ENCODE measurements around the gene RAD51B.
"Not testable (repeated sequence)": the region's sequence is repeated elsewhere in the genome, so short reads cannot be mapped to it uniquely, and the experiment has no call there.

The RAD51B gene

DNA sequence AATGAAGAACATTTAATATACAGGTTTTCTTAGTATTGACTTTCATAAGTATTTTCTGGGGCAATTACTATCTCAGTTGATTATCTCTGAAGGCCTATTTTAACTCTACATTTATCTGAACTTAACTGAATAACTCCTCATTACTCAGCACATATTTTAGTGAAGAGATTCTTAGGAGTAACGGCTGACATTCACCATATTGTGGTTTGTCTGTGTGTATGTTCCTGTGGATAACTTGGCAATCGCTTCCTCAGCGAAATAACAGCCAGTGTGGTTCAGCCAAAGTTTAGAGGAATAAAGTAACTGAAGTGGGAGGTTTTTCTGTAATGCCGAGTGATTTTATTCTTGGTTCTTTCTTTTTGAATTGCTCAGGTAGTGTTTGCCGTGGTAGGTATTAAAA is 168.0 kb downstream of the RAD51B start:
- no peak for DNase-seq

DNA sequence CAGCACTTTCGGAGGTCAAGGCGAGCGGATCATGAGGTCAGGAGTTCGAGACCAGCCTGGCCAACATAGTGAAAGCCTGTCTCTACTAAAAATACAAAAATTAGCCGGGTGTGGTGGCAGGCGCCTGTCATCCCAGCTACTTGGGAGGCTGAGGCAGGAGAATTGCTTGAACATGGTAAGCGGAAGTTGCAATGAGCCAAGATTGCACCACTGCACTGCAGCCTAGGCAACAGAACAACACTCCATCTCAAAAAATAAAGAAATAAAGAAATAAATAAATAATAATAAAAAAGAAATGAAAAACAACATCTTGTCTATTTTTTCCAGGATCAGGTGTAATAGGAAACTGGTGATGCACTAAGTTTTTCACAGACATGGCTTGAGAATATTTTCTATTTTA is 168.6 kb downstream of the RAD51B start:
- not testable (repeated sequence) for DNase-seq

DNA sequence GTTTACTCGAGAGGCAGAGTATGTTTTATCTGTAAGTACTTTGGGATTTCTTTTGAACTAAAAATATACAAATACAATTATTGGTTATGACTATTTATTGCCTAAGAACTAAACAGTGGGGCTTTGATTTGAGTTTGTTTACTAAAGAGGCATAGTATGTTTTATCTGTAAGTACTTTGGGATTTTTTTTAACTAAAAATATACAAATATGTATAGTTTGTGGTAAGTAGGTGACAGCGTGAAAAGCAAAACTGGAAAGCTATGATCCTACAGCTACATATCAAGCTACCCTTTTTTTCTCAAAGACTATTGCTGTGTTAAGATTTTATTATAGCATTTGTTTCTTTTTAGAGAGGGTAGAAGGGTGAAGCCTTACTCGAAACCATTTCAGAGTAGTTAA is 171.0 kb downstream of the RAD51B start:
- no peak for DNase-seq

DNA sequence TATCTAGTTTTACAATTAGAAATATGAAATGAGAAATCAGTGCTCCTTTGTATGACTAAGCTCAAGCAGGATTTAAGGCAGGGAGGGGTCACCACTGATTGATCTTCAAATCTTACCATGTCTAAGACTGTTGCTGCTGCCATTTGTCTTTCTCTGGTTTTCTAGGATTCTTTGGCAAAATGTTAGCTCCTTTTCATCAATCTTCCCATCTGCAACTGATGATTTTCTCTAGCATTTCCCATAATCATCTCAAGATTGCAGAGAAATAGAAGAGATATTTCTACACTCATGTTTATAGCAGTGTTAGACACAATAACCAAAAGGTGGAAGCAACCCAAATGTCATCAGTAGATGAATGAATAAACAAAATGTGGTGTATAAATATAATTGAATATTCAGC is 175.0 kb downstream of the RAD51B start:
- no peak for DNase-seq

DNA sequence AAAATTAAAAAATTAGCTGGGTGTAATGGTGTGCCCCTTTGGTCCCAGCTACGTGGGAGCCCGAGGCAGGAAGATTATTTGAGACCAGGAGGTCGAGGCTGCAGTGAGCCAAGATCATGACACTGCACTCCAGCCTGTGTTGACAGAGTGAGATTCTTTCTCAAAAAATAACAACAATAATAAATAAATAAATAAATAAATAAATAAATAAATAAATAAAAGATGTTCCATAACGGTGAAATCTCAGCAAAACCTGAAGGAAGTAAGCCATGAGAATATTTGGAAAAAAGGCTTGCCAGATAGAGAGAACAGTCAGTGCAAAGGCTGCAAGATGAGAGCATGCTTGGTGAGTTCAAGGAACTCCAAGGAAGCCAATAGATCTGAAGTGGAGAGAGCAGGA is 176.7 kb downstream of the RAD51B start:
- no peak for DNase-seq

DNA sequence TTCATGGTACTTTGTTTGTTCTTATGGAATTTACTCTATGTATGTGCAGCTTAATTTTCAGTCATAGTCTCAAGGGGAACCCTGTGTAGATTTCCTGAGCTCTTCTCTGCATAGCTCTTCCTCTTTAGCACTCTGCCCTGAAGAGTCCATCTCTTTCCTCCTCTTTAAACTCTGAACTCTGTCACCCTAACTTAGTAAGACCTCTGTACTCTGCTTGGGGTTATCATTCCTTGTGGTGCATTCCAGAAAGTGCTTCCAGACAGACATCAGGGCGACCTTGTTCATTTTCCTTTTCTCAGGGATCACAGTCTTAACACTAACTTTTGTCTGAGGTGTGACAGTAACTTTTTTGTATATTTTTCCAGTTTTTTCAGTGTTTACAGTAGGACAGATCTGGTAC is 179.3 kb downstream of the RAD51B start:
- DNase-seq = no peak

DNA sequence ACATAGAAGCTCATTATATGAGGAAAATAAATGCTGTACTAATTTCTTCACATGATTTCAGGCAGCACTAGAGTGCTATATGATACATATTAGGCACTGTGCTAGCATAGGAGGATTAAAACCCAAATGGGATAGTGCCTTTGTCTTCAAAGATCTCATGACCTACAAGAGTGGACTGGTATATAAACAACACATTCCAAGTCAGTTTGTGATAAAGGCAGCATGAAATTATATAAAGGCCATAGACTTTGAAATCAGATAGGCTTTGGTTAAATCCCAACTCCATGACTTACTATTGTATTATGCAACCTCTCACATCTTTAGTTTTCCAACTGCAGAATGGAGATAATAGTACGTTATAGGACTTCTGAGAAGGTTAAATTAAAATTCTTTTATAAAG is 179.7 kb downstream of the RAD51B start:
- DNase-seq = no peak

DNA sequence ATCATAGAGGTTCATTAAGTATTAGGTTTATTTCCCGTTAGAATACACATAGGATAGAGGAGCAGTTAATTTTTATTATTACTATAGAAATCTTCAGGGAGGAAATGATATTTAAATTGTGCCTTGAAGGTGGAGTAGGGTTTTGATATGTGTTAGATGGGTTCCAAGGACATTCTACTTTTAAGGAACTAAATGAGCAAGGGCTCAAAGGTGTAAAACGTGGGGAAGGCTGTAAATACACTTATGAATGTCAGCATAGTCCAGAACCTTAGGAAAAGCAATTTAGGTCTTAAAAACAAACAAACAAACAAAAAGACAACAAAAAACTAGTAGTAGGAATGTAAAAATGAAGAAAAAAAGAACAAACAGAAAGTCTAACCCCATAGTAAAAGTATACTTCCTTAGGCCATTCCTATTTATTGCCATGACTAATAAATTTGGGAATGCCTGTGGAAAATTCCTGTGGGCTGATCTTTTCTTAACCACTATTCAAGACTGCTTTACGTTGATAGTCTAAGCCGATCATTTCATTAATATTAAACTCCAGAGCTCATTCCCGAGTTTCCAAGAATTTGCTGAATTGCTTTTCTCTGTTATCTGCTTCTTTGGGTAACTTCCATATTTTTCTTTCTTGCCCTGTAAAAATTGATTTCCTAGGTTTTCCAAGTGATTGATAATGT is 180.3 kb downstream of the RAD51B start:
- no peak for DNase-seq

DNA sequence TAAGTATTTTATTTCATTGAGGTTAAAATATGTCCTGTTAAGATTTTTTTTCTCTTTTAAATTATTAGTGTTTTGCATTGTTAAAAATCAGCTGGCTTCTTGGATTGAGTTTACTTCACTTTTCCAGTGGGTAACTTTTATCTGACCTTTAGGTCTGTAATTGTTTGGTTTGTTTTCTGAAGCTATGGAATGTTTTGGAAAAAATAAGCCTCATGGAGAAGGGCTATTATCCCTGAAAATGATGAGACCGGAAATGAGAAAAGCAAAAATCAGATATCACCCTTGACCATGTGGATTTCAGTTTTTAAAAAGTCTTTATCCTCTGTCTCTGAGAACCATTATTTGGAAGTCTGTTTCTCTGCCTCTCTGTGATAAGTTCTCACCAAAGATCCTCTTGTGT is 180.9 kb downstream of the RAD51B start:
- DNase-seq = no peak

DNA sequence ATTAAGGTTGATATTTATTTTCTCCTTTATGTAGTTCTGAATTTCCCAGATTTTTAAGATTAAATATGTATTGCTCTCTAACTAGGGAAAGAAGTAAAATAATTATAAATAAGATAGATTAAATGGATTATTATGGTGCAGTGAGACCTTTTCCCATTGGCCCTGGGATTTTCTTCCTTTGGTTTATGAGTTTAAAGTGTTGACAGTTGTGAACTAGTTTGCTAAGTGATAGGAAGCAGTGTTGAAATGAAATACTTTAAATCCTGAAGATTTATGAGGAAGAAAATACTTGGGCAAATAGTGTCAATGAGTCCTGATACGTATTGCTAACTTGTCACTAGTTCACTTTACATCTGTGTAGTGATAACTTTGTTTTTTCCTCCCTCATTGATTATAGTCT is 188.9 kb downstream of the RAD51B start:
- DNase-seq = no peak

DNA sequence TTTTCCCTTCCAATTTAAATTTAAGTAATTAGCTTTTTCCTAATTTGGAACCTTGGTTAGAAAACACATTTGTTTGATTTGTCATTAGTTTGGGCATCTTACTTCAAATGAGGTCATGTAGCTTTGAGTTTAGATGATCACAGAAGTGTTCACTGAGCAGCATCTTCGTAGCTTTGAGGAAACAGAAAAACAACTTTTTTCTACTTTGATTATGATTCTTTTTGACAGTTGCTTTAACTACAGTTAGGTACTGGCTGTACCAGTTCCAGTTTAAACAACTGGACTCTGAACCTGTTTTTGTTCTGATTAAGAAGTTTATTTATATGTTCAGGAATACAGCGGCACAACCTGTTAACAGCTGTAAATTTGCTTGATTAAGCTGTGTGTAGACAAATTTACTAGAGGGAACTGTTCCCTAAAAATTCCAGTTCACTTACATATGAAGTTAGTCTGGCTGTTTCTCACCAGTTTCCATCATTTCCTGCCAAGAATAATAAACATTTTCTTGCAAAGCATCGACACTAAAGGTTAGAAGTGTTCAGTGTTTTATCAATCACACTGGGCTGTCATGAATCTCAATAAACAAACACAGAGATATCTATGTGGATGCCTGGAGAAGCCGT is 191.9 kb downstream of the RAD51B start:
- DNase-seq = no peak

DNA sequence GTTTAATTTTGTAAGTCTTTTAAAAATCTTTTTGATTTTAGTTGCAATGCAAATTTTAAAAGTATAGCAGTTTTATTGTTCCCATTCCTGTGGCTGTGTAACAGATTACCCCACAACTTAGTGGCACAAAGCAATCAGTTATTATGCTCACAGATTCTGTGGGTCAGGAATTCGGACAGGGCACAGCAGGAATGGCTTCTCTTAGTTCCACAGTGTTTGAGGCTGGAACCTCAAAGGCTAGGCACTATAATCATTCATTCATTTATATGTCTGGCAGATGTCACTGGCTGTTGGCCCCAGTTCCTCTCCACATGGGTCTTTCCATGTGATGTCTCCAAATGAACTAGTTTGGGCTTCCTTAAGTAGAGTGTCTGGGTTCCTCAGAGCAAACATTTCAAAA is 193.3 kb downstream of the RAD51B start:
- no peak for DNase-seq

DNA sequence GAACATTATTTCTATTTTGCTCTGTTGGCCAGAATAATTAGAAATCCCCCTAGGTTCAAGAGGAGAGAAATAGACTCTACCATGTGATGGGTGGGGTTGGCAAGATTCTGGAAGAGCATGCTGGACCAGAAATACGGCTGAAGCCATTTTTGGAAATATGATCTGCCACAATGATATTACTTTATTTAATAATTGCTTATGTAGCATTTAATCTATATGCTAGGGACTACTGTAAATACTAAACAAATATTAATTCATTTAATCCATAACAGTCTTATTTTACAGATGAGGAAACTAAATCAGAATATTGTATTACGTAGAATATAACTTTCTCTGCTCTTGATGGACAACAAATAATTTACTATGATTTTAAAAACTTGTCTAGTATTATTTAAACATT is 193.7 kb downstream of the RAD51B start:
- no peak for DNase-seq

DNA sequence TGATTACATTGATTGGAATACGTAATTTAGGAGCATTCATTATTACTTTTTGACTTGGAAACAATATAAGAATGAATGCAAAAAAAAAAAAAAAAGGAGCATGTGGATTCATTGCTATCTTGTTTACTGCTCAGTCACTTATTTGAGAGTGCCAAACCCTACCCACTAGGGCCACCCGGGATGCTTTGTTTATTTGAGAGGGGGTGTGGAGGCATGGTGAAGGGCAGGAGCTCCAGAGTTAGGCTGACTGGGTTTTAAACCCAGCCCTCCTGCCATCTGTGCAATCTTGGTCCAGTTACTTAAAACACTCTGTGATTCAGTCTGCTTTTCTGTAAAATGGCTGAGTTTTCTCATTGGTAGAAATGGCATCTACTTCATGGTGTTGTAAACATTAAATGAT is 195.2 kb downstream of the RAD51B start:
- DNase-seq = no peak

DNA sequence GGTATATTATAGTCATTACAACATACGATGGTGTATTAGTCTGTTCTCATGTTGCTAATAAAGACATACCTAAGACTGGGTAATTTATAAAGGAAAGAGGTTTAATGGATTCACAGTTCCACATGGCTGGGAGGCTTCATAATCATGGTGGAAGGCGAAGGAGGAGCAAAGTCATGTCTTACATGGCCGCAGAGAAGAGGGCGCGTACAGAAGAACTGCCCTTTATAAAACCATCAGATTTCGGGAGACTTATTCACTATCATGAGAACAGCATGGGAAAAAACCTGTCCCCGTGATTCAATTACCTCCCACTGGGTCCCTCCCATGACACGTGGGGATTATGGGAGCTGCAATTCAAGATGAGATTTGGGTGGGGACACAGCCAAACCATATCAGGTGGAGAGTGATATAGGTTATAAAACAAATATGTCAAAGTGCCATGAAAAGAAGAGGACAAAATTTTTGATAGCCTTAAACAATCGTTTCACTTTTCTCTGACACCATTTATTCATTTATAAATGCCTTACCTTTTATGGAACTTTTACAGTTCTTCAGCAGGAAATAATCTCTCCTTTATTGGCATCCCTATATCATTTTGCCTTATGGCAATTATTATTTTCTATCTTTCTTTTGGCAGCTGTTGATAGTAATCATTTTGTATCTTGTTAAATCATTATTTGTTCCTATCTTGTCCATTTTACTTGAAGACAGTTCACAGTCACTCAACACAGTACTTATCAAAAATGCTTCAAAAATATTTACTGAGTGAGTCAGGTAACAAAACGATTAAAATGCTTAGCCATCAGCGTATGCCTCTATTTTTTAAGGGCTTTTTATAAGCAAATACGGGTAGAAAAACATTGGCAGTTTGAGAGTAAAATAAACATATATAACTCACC is 196.0 kb downstream of the RAD51B start:
- no peak for DNase-seq

DNA sequence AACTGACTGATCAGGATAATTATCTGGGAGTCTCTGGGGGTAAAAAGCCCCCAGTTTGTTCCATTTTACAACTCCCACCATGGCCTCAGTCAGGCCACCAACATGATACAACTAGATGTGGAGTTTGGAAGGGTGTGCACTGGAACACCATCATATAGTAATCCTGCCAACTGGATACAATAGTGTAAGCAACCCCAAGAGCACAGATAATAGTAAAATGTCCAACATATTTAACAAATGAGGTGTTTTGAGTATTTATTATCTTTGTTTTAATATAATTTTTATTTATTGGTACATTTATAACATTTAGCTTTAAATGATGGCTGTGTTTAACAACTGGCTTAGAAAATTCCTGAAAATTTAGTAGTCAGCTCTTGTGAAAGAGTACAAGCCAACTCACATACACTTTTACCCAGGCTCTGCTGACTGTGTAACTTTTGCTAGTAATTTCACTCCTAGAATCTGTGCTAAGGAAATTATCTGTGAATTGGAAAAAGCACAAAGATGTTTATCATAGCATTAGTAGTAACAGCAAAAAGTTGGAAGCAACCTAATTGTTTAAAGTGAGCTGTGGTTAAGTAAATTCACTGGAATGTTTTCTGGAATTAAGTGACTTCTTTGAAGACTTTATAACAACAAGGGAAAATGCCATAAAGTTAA is 196.8 kb downstream of the RAD51B start:
- no peak for DNase-seq

DNA sequence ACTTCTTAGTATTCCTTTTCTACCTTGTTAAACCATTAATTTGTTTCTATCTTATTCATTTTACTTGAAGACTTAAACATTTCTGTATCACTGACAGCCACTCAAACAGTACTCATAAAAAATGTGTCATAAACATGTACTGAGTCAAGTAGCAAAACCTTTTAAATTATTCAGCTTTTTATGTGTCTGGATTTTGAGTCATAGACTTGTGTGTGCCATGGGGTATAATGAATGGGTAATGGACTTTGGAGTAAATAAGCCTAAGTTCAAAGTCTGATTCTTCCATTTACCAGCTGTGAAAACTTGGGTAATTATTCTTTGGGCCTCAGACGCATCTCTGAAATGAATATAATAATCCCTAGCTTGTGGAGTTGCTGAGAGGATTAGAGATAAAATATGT is 199.0 kb downstream of the RAD51B start:
- no peak for DNase-seq

DNA sequence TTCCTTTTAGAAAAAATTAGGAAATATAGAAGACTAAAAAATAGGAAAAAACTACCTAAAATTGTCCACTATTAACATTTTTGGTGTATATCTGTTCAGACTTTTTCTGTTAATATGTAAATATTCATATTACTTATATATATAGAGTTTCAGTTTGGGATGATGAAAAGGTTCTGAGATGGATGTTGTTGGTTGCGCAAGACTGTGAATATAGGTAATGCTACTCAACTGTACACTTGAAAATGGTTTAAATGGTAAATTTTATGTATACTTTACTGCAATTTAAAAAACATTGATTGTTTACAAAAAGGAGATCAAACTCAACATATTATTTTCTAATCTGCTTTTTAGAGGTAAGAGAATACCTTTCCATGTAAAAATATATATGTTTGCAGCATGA is 200.9 kb downstream of the RAD51B start:
- no peak for DNase-seq

DNA sequence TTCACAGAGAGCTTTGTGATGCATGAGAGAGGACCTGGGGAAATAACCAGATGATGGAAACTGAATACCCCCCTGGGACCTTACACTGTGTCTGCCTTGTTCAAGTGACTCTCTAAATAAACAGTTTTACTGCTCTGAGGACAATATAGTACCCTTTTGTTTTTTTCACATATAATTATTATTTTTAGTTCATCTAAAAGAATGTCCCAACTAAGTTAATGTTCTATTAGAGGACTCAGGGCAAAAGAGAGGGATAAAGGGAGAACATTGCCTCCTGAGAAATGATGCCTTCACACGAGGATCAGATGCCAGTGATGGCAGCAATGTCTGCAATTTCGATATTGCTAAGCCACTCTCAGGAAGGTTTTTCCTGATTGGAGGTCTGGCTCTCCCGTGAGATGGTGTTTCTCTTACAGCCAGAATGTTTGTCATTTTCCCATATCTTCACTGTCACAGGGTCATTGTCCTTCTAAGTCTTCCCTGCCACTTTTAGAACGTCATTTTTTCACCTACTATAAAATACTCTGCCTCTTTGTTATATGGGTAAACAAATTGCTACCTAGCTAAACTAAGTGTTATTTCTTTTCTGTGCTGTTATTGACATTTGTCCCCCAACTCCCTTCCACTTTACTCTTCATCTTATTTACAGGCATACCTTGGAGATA is 201.6 kb downstream of the RAD51B start:
- DNase-seq = no peak

DNA sequence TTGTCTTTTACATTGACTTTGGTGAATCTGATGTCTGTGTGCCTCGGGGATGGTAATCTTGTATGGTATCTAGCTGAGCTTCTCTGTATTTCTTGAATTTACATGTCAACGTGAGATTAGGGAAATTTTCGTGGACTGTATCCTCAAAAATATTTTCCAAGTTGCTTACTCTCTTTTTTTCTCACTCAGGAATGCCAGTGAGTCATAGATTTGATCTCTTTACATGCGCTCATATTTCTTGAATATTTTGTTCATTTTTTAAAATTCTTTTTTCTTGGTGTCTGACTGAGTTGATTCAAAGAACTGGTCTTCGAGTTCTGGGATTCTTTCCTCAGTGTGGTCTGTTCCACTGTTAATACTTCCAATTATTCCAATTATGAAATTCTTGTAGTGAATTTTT is 207.7 kb downstream of the RAD51B start:
- DNase-seq = no peak

DNA sequence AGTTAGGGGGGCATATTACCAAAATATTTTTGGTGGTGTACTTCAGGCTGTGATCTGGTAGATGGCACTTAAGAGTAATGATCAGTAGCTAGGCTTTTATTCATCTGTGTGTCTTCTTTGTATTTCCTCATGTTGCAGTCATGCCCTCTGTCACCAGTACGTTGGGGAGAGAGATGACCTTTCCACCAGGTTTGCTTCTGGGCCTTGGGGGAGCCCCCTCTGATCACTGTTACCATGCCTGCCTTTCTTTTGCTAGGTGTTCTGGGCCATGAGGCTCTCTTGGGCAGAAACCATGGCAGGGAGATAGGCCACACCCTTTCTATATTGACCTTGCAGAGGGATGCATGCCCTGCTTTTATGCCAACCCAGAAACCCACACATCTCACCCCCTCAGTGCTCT is 208.5 kb downstream of the RAD51B start:
- DNase-seq = no peak

DNA sequence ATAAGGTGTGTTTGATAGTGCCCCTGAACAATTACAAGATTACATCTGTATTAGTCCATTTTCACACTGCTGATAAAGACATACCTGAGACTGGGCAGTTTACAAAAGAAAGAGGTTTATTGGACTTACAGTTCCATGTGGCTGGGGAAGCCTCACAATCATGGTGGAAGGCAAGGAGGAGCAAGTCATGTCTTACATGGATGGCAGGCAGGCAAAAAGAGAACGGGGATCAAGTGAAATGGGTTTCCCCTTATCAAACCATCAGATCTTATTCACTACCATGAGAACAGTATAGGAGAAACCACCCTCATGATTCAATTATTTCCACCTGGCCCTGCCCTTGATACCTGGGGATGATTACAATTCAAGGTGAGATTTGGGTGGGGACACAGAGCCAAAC is 211.4 kb downstream of the RAD51B start:
- not testable (repeated sequence) for DNase-seq

DNA sequence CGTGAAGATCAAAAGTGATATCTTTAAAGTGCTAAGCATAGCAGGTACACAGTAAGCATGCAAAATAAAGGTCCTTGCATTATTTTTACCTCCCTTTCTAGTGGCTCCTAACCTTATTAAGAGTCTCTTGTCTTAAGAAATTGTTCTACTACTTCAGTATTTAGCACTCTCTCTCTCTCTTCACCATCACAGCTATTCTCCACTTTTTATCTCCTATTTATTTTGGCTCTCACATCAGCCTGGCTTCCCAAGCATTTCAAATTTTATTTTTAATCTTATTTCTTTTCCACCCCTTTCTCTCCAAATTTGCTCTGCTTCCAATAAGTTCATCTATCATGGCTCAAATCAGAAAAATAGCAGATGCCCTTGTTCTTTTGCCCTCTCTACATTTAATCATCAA is 212.6 kb downstream of the RAD51B start:
- DNase-seq = no peak
